GM23248 (cell line): Measurements from ENCODE around the gene DOC2A. TPM values are rescaled to one million over a fixed set of nuclear protein-coding genes. Genes with fewer than 3 reads are reported as not detected.

ENCODE experiments used
- DNase-seq: peaks from one replicate; pipeline ENCODE4 v3.0.0-alpha.2; 2015
- H2AFZ ChIP-seq: fragments of 200-600 bp; sonication (generic); 2 replicates; pipeline ENCODE4 v1.6.1; 2016; ENCODE audit warnings: antibody characterized with exemption
- H3F3A ChIP-seq: fragments of 200-600 bp; sonication (generic); 2 replicates; pipeline ENCODE4 v1.6.1; 2016; ENCODE audit warnings: mild to moderate bottlenecking, antibody characterized with exemption, mixed run types; ENCODE audit not compliant: insufficient read depth
- H3K27ac ChIP-seq: fragments of 200-600 bp; sonication (generic); 2 replicates; pipeline ENCODE4 v1.5.1; 2016; ENCODE audit warnings: mild to moderate bottlenecking
- H3K27me3 ChIP-seq: fragments of 200-600 bp; sonication (generic); replicated peaks from 2 replicates; pipeline ENCODE4 v1.6.1; 2016; ENCODE audit warnings: mild to moderate bottlenecking; ENCODE audit not compliant: insufficient read depth
- H3K36me3 ChIP-seq: fragments of 200-600 bp; sonication (generic); 2 replicates; pipeline ENCODE4 v1.6.1; 2016; ENCODE audit warnings: low read depth, mild to moderate bottlenecking
- H3K4me1 ChIP-seq: fragments of 200-600 bp; sonication (generic); 2 replicates; pipeline ENCODE4 v1.6.1; 2016; ENCODE audit warnings: mild to moderate bottlenecking; ENCODE audit not compliant: insufficient read depth
- H3K4me2 ChIP-seq: fragments of 200-600 bp; sonication (generic); one replicate; pipeline ENCODE4 v1.6.1; 2016; ENCODE audit warnings: mild to moderate bottlenecking; ENCODE audit not compliant: unreplicated experiment
- H3K4me3 ChIP-seq: fragments of 200-600 bp; sonication (generic); 2 replicates; pipeline ENCODE4 v1.5.1; 2016; ENCODE audit warnings: mild to moderate bottlenecking
- H3K79me2 ChIP-seq: fragments of 200-600 bp; sonication (generic); 2 replicates; pipeline ENCODE4 v1.6.1; 2016; ENCODE audit warnings: mild to moderate bottlenecking; ENCODE audit not compliant: insufficient read depth
- H3K9ac ChIP-seq: fragments of 200-600 bp; sonication (generic); 2 replicates; pipeline ENCODE4 v1.6.1; 2016; ENCODE audit warnings: mild to moderate bottlenecking
- H3K9me2 ChIP-seq: fragments of 200-600 bp; sonication (generic); 2 replicates; pipeline ENCODE4 v1.6.1; 2016; ENCODE audit warnings: mixed run types, mild to moderate bottlenecking, moderate library complexity; ENCODE audit not compliant: insufficient read depth
- H3K9me3 ChIP-seq: fragments of 200-600 bp; sonication (generic); one replicate; pipeline ENCODE4 v1.6.1; 2017; ENCODE audit warnings: low read depth
- H4K20me1 ChIP-seq: fragments of 200-600 bp; sonication (generic); 2 replicates; pipeline ENCODE4 v1.6.0; 2016; ENCODE audit not compliant: insufficient read depth
- EZH2 ChIP-seq: fragments of 200-600 bp; sonication (generic); IDR thresholded peaks from 2 replicates; pipeline ENCODE4 v1.6.1; 2018; ENCODE audit warnings: antibody characterized with exemption, mild to moderate bottlenecking; ENCODE audit not compliant: insufficient read depth, poor library complexity, severe bottlenecking
- EZH2phosphoT487 ChIP-seq: fragments of 200-600 bp; sonication (generic); IDR thresholded peaks from 2 replicates; pipeline ENCODE4 v1.6.1; 2018; ENCODE audit warnings: antibody characterized with exemption, moderate library complexity, mild to moderate bottlenecking, low read depth; ENCODE audit not compliant: insufficient read depth
- WGBS, 2 experiments: methylation state at CpG; one replicate each; pipeline ENCODE4 v1.1.6; 2015 to 2017; ENCODE audit warnings: low lambda C conversion rate in 2 of 2, low coverage in 1 of 2; ENCODE audit errors: missing lambda C conversion rate in 2 of 2; 5-methylcytosine and 5-hydroxymethylcytosine counted together
- in situ Hi-C: fragments of 300-500 bp; cut with MboI; formaldehyde crosslinking; loops from 2 replicates; pipeline ENCODE4 v1.15.0; 2020
- polyA plus RNA-seq: library from polyadenylated mRNA; unstranded; fragments of >200 nt; fragmentation: Nextera tagmentation; extraction: Ambion mirVana; gene quantifications from 2 replicates; pipeline ENCODE4 v1.2.1, GENCODE V29; 2016
- total RNA-seq: library from RNA; depleted of rRNA; stranded (reverse); fragments of >200 nt; shearing (Covaris generic); gene quantifications from 2 replicates; pipeline ENCODE4 v1.2.3, GENCODE V29; 2014

Gene DOC2A
- total and polyA plus RNA-seq, 2 experiments from 2014 or later: not detected

- in situ Hi-C loops: no loop called here
- Histone ChIP-seq H3F3A (peaks cover 16% of the 10 kb centered on the region), H3K4me1 (peaks cover 15% of the 10 kb centered on the region), H4K20me1 (no peaks in the 10 kb centered on the region), H3K4me2 (peak within 1 kb of the TSS; percentile 89), H3K27me3 (no peaks in the 10 kb centered on the region), H3K9me2 (no peaks in the 10 kb centered on the region), H3K27ac (peak within 1 kb of the TSS; percentile 81), H3K9me3 (no peaks in the 10 kb centered on the region), H2AFZ (peak within 1 kb of the TSS; percentile 95), H3K79me2 (peaks cover 19% of the 10 kb centered on the region), H3K4me3 (peak within 1 kb of the TSS; percentile 91), H3K9ac (peak within 1 kb of the TSS; percentile 86), H3K36me3 (peaks cover 4% of the 10 kb centered on the region; the same call in 1 of the 2 replicates)
- DNase-seq: peak; percentile 91
- TF ChIP-seq EZH2: no peak
- 0 to 1% methylated on average over 40 to 53 of the region's 53 CpGs for WGBS, 2 experiments
Measured at GRCh38 chr16:29995324-29995910, 15.4 kb downstream of the DOC2A start, which contains the start of gene HIRIP3. Gene HIRIP3, minus strand, starts transcription at chr16:29995617. Its CDS starts 12 bp downstream, at chr16:29995605.

- peak overlapping the region; percentile 89 for H3K4me2 ChIP-seq
- no peaks in the 10 kb centered on the region for H3K9me3 ChIP-seq
- in situ Hi-C loops: no loop called here
- H3K4me1 ChIP-seq: peaks cover 15% of the 10 kb centered on the region
- peaks cover 19% of the 10 kb centered on the region for H3K79me2 ChIP-seq
- H3K27me3 ChIP-seq: no peaks in the 10 kb centered on the region
- H3K9me2 ChIP-seq: no peaks in the 10 kb centered on the region
- H2AFZ ChIP-seq: peak overlapping the region; percentile 95
- TF ChIP-seq EZH2phosphoT487 (no peak), EZH2 (no peak)
- H4K20me1 ChIP-seq: no peaks in the 10 kb centered on the region
- H3K9ac ChIP-seq: peak overlapping the region; percentile 86
- WGBS, 2 experiments: 3 to 4% methylated on average over 21 to 24 of the region's 24 CpGs
- H3K27ac ChIP-seq: peak overlapping the region; percentile 81
- peak overlapping the region; percentile 91 for H3K4me3 ChIP-seq
- peak; percentile 90 for DNase-seq
- H3K36me3 ChIP-seq: peaks cover 4% of the 10 kb centered on the region; the same call in 1 of the 2 replicates
- H3F3A ChIP-seq: peaks cover 20% of the 10 kb centered on the region
Measured at GRCh38 chr16:29994600-29995323, 16.1 kb downstream of the DOC2A start.

- H3K4me2 ChIP-seq: peak overlapping the region; percentile 89
- peaks cover 4% of the 10 kb centered on the region; the same call in 1 of the 2 replicates for H3K36me3 ChIP-seq
- peak overlapping the region; percentile 81 for H3K27ac ChIP-seq
- no peak for DNase-seq
- peak overlapping the region; percentile 91 for H3K4me3 ChIP-seq
- H3K27me3 ChIP-seq: no peaks in the 10 kb centered on the region
- peaks cover 19% of the 10 kb centered on the region for H3K79me2 ChIP-seq
- no peaks in the 10 kb centered on the region for H3K9me2 ChIP-seq
- H3K9me3 ChIP-seq: no peaks in the 10 kb centered on the region
- H2AFZ ChIP-seq: 0 out of 2 replicates have a peak overlapping the region, but pooled peaks have one; percentile 95
- H3K9ac ChIP-seq: peak overlapping the region; percentile 86
- in situ Hi-C loops: no loop called here
- no peak for TF ChIP-seq EZH2phosphoT487
- no peak for TF ChIP-seq EZH2
- H3K4me1 ChIP-seq: peaks cover 15% of the 10 kb centered on the region
- H4K20me1 ChIP-seq: no peaks in the 10 kb centered on the region
- 88 to 89% methylated on average over 9 of the region's 9 CpGs for WGBS, 2 experiments
- peaks cover 21% of the 10 kb centered on the region for H3F3A ChIP-seq
Measured at GRCh38 chr16:29993903-29994599, 16.8 kb downstream of the DOC2A start.

DNA sequence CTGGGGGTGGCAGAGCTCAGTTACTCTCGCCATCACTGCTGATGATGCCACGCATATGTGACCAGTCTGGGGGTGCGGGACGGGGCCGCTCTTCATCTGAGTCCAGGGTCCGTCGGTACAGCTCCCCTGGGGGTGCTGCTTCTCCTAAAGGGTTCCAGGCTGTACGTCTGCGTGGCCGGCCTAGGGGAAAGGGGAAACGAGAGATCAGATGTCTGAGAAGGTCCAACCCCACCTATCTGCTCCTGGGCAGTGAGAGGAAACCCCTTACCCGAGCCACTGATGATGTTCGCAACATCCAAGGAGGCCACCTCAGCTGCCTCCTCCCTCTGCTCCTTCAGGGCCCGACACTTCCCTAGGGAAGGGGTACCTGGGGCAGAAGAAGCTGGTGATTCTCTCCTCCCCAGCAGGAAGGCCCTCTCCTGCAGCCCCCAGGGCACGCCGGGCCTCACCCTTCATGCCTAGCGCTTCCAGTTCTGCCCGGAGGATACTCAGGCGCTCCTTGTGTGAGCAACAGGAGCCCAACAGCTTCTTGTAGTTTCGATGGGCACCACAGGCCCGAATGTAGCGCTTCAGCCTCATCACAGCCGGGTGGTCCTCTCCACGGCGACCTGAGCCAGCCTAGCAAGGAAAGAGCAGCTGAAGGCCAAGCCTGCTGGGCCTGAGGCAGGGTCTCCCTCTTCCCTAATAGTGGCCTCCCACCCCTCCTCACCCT, 17.5 kb downstream of the DOC2A start:
- Histone ChIP-seq H3K27me3 (no peaks in the 10 kb centered on the region), H3K9me2 (no peaks in the 10 kb centered on the region), H3K4me1 (peaks cover 15% of the 10 kb centered on the region), H3F3A (peaks cover 21% of the 10 kb centered on the region), H3K4me2 (no peak overlapping the region), H3K9me3 (no peaks in the 10 kb centered on the region), H3K4me3 (no peak overlapping the region), H2AFZ (no peak overlapping the region), H3K36me3 (peaks cover 4% of the 10 kb centered on the region; the same call in 1 of the 2 replicates), H3K27ac (no peak overlapping the region), H3K9ac (no peak overlapping the region), H4K20me1 (no peaks in the 10 kb centered on the region), H3K79me2 (peaks cover 19% of the 10 kb centered on the region)
- whole genome bisulfite sequencing, 2 experiments: 91 to 93% methylated on average over 25 of the region's 25 CpGs
- TF ChIP-seq EZH2: no peak
- TF ChIP-seq EZH2phosphoT487: no peak
- in situ Hi-C loops: no loop called here
- no peak for DNase-seq
